Stimulated activated naive CD4-positive, alpha-beta T cell treated with Interleukin-2 at 50 U/mL for 16 hours (primary cell): ENCODE results near the gene GUCY1B1.
A peak's percentile ranks its signal among the peaks of the same experiment; 100 is the strongest.

Source experiments
- DNase-seq: peaks from one replicate; lab custom pipeline; 2025; lab: John Stamatoyannopoulos, UW

GUCY1B1 gene

DNA sequence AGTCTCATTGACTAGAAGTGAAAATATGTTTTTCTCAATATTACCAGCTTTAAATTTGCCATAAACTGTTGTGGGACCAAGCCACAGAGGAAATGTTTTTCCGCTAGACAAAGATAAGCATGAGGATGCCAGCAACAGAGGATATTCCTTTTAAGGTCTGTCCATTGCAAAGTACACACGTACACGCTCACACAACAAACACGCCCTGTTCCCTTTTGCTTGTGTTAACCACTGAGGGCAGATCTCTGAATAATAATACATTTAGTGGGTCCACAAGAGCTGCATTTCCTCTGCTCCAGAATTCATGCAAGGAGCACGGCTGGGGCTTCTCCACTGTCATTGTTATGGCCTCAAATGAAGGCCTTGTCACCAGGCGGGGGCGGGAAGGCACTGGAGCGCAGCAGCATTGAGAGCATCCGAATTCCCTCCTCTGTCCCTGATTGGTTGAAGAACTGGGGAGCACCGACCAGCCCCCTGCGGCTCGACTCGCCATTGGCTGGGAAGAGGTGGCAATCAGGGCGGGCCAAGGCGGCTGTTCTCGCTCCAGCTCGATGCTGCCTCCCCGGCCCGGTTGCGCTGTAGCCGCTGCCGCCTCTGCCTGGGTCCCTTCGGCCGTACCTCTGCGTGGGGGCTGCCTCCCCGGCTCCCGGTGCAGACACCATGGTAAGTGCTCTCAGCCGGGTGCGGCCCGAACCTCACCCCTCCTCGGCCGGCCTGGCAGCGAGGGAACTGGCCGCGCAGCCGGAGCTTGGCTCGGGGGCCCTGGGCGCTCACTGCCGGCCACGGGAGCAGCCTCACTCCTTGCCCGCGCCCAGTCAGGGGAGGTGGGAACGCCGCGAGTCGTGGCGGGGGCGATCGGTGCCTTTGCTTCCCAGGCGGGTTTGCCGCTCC is at the start of gene GUCY1B1:
Gene GUCY1B1, plus strand, starts transcription at position 541 of the 891 bp plus-strand sequence. Its CDS starts 120 bp downstream, at position 661.
- DNase-seq, result peak; percentile 43

DNA sequence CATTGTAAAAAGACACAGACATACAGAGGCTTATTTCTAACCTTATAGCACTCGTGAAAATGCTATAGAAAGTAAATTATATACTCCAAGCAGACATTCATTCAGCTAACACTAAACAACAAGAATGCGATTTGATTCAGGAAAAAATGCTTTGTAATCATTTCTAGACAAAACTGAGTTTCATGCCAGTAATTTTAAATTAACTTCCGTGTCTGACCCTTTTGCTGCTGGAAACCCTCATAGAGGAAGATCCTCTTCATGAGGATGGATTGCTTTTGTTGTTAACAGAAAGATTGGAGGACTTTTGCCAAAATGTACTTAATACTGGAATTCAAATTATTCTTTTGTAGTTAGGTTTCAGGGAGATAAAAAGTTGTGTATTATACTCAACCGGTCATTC is 48.9 kb upstream of the GUCY1B1 start:
- DNase-seq, result no peak

DNA sequence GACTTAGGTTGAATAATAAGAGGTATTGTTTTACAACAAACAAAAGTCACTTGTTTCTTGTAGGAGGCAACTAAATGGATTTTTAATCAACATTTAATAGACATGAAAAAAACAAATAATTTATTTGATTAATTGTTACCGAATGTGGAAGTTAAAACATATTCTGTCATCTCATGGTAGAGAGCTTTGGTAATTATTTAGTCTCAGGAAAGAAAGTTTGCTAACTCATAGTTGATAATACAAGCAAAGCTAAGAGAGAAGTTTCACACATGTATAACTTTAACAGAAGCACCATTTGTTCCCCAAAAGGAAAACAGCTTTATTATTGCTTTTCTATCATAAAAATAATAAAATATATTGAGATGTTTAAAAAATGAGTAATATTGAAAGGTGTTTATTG is 47.3 kb upstream of the GUCY1B1 start:
- DNase-seq, result no peak

DNA sequence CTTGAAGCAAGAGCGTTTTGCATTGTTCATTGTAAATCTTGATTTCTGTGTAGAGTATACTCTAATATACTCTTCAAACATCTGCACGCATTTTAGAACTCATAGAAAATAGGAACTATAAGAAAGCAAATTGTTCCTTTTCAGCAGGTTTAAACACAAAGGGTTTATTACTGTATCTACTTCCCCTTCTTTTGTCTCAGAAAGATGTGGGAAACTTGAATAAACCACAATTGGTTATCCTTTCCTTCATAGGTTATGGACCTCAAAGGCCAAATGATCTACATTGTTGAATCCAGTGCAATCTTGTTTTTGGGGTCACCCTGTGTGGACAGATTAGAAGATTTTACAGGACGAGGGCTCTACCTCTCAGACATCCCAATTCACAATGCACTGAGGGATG is 46.0 kb upstream of the GUCY1B1 start:
- no peak for DNase-seq

DNA sequence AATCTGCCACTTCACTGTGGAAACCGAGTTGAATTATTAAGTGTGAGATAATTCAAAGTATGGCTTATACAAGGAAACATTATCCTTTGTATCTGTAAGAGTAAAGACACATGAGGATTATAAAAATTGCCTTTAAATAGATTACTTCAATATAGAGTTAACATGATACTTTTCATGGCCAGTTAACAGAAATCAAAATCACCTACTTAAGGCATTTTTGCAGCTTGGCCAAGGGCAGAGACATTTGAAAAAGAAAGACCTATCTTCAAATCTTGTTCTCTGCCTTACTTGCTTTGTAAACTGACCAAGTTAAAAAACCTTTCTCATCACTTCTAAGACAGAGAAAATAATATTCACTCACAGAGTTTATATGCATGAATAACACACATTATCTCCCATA is 44.9 kb upstream of the GUCY1B1 start:
- DNase-seq, result no peak

DNA sequence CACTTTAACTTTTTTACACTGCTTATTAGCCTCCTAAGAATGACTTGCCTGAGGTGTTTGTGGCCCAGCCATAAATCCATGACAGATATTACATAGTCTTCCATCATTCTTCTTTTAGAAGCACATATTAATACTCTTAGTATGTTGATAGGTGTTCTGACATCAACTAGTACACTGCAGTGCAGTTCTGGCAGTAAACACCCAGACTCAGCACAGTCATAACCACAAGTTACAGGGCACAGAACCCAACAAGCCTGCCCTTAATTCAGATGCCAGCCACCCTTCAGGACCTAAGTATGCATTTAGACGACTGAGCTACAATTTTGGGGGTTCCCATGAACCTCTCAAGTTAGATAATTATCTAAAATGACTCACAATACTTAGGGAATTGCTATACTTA is 36.5 kb upstream of the GUCY1B1 start:
- no peak for DNase-seq

DNA sequence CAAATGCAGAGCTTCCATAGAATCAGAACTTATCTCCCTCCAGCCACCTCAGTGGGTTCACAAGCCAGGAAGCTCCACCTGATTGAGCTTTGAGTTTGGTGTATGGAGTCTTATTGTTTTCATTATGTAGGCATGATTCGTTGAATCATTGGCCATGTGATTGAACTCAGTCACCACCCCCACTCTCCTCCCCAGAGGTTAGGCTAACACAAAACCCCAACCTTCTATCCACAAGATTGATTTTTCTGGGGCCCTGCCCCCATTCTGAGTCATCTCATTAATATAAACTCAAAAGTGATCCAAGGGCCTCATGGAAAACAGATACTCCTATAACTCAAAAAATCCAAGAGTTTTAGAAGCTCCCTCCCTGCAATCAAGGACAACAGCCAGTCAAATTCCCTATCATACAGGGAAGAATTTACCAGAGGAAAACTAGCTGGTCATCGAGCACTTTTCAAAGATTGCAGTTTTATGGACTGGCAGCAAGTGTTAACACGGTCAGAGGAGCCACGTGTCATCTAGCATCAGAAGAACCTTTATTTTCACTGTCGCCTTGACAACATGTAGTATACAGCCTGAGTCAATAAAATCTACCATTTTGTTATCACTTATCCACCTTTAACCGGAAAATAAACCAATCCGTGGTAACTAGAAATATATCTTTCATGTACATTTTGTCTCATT is 35.9 kb upstream of the GUCY1B1 start:
- no peak for DNase-seq

DNA sequence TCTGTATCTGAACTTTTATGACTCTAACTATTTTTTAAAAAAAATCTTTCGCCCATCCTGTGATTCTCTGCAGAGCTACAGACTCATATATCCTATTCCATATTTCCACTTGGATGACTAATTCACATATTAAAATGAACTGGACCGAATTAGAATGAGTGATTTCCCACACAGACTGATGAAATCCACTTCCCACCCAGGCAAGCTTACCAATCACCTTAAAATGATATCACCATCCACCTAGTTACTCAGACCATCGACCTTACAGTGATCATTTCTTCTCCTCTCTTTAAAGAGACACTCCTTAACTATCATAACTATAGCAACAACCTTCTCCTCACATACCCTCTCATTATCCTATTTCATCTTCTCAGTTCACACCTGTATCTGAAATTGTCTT is 34.1 kb upstream of the GUCY1B1 start:
- DNase-seq, result no peak

DNA sequence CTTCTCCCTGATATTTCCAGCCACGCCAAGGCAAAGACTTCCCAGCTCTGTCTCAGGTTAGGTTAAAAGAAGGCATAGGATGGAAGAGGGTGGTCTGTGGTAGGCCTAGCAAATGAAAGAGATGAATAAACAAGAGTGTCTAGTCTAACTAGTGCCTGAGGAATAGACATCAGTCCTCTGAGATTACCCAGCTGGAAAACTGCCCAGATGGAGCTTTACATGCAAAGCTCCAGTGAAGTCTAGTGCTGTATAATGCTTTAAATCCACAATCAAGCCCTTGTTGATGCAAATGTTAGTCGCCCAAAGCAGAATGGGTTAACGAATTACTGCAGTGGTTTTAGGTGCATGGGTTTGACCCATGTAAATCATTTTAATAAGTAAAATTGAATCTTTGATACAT is 24.8 kb upstream of the GUCY1B1 start:
- DNase-seq, result no peak

DNA sequence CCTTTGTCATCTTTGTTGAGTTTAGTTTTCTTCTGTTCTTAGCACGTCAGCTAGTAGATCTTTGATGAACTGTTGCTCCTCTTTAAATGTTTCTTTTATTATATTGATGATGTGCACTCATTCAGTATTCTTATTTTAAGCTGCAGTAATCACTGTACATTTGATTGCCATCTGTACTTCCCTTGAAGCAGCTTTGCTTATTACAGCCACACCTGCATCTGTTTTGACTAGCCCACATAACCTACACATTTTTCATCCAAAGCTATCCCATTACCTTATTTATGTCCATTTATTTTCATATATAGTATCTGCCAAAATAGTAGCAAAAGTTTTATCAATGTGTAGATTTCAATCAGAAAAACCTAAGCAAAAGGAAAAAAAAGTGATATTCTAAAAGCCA is 23.9 kb upstream of the GUCY1B1 start:
- no peak for DNase-seq

DNA sequence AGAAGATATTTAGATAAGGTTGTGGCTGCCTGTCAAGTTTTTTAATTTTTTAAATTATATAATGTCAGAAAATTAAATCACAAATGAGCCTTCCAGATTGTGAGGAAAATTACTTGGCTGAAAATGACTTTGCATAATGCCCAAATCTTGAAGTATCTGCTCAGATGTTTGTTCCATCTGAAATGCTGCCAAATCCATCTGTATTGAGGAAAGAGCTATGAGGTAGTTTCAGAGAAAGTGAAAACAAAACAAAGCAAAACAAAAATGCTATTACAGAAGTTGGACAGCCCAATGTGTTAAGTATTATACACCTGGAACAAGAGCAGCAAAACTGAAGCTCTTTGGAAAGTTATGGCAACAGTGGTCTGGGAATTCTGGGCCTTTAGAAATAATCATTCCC is 23.3 kb upstream of the GUCY1B1 start:
- DNase-seq, result no peak

DNA sequence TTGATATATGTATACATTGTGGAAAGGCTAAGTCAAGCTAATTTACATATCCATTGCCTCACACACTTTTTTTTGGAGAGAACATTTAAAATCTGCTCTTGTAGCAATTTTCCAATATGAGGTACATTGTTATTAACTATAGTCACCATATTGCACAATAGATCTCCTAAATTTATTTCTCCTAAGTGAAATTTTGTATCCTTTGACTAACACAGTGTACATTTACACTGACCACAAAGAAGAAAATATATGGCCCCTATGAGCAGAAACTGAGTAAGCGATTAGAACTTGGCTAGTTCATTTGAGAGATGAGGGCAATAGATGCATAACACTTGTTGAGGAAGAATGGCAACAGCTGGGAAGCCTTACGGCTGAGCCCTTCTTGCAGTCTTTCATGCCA is 20.3 kb upstream of the GUCY1B1 start:
- no peak for DNase-seq

DNA sequence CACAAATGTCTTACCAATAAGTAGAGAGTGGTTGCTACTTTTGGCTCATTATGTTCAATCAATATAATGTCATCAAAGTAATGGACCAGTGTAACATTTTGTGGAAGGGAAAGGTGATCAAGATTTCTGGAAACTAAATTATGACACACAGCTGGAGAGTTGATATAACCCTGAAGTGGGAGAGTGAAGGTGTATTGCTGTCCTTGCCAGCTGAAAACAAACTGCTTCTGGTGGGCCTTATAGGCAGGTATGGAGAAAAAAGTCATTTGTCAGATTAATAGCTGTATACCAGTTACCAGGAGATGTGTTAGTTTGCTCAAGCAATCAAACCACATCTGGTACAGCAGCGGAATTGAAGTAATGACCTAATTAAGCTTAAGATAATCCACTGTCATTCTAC is 17.3 kb upstream of the GUCY1B1 start:
- no peak for DNase-seq

DNA sequence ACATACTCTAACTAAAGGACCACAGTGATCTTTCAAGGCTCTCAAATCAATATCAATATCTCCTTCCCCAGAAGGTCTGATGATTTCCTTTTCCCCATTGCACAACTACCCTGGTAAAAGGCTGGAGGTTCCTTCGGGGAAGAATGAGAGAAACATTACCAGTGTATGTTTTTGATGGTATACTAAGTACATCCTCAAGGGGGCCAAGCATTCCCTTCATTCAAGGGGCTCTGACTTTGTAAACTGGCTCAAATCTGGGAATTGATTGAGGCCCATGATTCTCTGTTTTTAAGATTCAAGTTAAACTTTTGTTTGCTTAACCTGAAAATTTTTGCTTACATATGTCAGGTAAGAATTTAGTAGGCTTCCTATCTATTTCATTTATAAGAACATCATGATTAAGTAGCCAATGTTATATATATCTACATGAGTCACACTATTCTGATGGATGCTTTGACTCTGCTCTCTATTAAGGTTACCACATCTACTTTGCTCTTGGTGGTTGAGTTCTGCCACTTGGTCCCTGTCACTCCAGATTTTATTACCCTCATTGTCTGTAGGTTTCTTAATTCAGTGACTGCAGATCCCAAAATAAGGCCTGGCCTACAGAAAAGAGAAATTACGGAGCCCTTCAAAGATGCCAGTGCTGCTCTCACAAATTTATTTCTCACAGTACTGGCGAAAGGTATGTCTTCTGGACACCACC is 16.4 kb upstream of the GUCY1B1 start:
- no peak for DNase-seq

DNA sequence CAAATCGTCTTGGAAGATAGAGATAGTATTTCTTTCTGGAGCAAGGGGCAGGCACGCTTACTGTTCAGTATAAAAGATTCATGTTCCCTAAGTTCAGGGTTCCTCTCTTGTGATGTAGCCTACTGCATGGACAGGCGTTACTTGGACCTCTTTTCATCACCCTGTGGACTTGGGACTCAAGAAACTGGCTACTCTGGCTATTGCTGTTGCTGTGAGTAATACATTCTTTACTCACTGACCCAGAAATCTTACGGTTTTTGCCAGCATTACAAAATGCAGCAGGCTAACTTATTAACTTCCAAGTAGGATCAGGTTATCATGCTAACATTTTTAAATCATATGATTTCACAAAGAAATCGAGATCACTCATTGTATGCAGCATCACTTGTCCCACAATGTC is 12.8 kb upstream of the GUCY1B1 start:
- DNase-seq, result no peak

DNA sequence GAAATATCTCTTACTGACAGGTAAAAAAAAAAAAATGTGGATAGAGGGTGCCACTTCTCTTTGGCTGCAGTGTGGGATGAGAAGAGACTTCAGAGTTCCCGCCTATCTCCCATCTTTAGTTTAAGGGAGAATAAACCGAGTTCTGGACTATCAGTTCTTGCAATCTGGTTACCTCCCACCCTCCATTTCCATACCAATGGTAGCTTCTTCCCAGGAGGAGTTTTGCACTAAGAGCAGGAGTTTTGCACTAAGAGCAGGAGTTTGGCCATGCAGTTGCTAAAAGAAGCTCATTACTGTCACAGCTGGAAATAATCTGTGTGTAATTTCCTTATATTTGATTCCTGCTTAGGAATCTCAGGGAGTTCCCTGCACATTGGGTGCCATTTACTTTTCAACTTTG is 10.8 kb upstream of the GUCY1B1 start:
- no peak for DNase-seq

DNA sequence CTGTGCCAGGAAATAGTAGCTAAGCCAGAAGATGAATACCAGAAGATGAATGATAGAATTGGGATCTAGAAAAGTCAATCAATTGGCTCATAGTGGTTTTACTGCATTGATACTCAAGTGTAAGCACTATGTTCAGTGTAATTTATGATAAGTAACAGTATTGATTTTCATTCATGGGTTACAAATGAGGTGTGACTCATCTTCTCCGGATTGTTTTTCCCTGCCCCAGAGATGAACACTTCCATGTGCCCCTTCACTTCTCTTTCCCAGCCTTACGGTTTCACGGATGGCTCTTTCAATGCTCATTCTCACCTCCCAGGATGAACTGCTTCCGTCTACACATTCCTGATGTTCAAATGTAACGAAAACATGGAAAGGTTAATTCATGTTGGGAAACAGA is 9.8 kb upstream of the GUCY1B1 start:
- no peak for DNase-seq

DNA sequence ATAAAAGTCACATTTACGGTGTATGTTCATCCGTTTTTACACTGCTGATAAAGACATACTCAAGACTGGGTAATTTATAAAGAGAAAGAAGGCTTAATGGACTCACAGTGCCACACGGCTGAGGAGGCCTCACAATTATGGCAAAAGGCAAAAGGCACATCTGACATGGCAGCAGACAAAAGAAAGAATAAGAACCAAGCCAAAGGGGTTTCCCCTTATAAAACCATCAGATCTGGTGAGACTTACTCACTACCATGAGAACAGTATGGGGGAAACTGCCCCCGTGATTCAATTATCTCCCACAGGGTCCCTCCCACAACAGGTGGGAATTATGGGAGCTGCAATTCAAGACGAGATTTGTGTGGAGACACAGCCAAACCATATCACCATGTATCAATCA is 7.3 kb upstream of the GUCY1B1 start:
- no peak for DNase-seq

DNA sequence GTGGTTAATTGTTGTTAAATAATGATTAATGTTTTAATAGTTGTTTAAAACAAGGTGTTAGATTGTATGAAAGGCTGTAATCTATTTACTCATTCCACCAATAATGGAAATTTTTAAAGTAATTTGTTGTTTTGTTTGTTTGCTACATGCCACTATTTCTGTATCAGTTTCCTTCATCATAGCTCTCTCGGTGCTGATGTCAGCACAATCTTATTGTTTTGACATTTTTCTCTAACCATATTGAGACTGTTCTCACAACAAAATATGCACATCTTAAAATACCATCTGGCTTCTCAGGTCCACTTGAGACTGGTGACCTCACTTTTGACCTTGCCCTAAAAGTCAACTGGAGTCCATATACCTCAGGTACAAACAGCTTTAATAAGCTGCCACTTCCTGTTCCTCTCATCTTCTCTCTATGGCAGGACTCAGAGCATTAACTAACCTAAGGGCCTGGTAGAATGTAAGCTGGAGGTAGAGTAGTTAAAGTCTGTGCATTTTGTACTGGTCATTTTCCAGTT is 1.0 kb upstream of the GUCY1B1 start:
- no peak for DNase-seq

DNA sequence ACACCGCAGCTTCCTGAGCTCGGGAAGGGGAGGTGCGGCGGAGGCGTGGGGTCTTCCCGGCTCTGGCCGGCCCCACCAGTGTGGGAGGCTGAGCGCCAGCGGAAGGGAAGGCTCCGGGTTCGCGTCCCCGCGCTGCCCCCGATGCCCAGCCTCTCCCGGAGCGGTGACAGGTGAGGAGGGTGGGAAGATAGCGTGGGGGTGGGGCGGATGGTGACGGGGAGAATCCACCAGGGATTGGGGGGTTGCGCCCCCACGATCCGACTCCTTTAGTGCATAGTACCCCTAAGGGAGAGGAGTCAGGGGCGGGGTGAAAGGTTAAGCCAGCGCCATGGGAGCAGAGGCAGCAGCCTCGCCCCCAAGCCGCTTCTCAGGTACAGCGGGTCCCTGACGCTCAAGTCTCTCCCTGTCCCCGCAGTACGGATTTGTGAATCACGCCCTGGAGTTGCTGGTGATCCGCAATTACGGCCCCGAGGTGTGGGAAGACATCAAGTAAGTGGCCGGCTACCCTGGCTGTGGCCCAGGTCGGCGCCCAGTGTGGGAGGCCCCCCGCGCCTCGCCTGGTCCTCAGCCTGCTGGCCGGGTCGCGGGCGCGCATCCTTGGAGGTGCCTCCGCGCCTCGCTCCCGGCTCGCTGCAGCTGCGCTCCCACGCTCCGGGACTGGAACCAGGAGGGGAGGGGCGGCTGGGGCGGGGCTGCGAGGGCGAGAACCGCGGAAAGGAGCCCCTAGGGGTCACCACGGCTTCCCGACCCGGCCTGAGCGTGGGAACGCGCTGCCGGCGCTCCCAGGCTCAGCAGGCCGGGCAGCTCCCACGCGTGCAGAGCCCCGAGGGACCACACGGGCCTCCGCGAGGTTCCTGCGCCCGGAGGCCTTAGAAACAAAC is 791 bp downstream of the GUCY1B1 start:
- DNase-seq, result no peak

DNA sequence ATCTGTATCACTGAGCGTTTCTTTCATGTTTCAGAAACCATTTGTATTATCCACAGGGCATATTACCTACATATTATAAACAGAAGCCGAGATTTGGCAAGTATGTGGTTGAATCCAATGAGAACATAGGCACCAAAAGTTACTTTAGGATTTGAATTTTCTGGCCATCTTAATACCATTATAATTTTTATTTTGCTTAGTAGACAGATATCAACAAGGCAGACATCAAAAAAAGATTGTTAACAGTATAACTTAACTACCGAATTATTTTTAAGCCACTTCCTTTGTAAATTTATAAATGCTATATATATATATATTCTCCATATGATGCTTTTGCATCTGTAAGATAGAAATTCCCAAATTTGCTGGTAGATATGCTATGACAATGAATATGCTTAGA is 2.2 kb downstream of the GUCY1B1 start:
- DNase-seq, result no peak

DNA sequence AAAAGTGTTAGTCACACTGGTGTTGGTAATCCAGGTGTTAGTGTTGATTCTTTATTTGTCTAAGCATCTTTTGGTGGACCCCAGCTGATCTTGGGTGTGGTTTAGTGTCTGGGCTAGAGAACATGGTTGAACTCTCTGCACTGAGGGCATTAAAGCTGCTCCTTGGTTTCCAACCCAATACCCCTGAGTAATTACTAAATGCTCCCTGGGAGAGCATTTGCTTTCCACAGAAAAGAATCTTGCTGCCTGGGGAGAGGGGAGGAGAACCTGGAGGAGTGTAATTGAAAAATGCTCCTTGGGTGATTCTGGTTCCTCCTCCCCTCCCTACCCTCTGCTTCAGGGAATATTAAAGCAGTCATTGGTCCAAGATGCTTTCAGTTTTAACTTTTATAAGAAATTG is 3.1 kb downstream of the GUCY1B1 start:
- no peak for DNase-seq
